HL-60 (cell line): Measurements from ENCODE around the gene GANAB.
"Not testable (repeated sequence)": the region's sequence is repeated elsewhere in the genome, so short reads cannot be mapped to it uniquely, and the experiment has no call there.

Source experiments
- DNase-seq, 2 experiments: peaks; one replicate each; pipeline ENCODE4 v3.0.0-alpha.2; 2010 to 2020; ENCODE audit warnings: low read depth in 1 of 2, low spot score in 1 of 2
- H3K27ac ChIP-seq: fragments of 250-450 bp; sonication (Bioruptor Pico); replicated peaks from 2 replicates; pipeline ENCODE4 v1.5.1; 2020; ENCODE audit warnings: mild to moderate bottlenecking, moderate library complexity
- H3K27me3 ChIP-seq: fragments of 250-450 bp; sonication (Bioruptor Pico); 2 replicates; pipeline ENCODE4 v1.5.1; 2021; ENCODE audit warnings: mild to moderate bottlenecking, moderate library complexity; ENCODE audit not compliant: insufficient read depth, poor library complexity, severe bottlenecking
- H3K4me3 ChIP-seq: replicated peaks from 2 replicates; pipeline ENCODE4 v1.5.1; 2011; ENCODE audit warnings: mild to moderate bottlenecking, control low read depth, low read length; ENCODE audit not compliant: insufficient read depth
- CTCF ChIP-seq: IDR thresholded peaks from one replicate; pipeline ENCODE4 v1.5.1; 2011; ENCODE audit warnings: low read length, control low read depth, inconsistent platforms; ENCODE audit not compliant: insufficient read depth
- GABPA ChIP-seq: IDR thresholded peaks from 2 replicates; pipeline ENCODE4 v1.6.1; 2012; ENCODE audit warnings: low read depth
- POLR2AphosphoS5 ChIP-seq: IDR thresholded peaks from 2 replicates; pipeline ENCODE4 v1.6.1; 2012; ENCODE audit warnings: low read depth
- REST ChIP-seq: IDR thresholded peaks from 2 replicates; pipeline ENCODE4 v1.6.1; 2012; ENCODE audit warnings: low read depth; ENCODE audit not compliant: insufficient replicate concordance
- SPI1 ChIP-seq: IDR thresholded peaks from 2 replicates; pipeline ENCODE4 v1.6.1; 2012; ENCODE audit warnings: low read depth, mild to moderate bottlenecking, borderline replicate concordance

GANAB gene

GRCh38 chr11:62621567-62622470, 24.6 kb downstream of the GANAB start, which contains the start of gene B3GAT3:
TSS of gene B3GAT3 (minus strand) at chr11:62621986. CDS start at chr11:62621947, 39 bp downstream.
- Histone ChIP-seq H3K27me3 (no peaks in the 10 kb centered on the region), H3K27ac (peak within 1 kb of the TSS; percentile 67), H3K4me3 (peak within 1 kb of the TSS; percentile 70)
- TF ChIP-seq CTCF (no peak), REST (no peak), SPI1 (no peak), GABPA (peak; percentile 94), POLR2AphosphoS5 (peak; percentile 69)
- DNase-seq, result peak; percentile 97 to 99

GRCh38 chr11:62621027-62621566, 25.3 kb downstream of the GANAB start:
- Histone ChIP-seq H3K27me3 (no peaks in the 10 kb centered on the region), H3K27ac (peak overlapping the region; percentile 67), H3K4me3 (peak overlapping the region; percentile 70)
- TF ChIP-seq SPI1, result no peak
- no peak for TF ChIP-seq REST
- no peak for TF ChIP-seq CTCF
- no peak for TF ChIP-seq POLR2AphosphoS5
- no peak for TF ChIP-seq GABPA
- DNase-seq, result no peak

GRCh38 chr11:62616957-62617356, 29.5 kb downstream of the GANAB start:
- not testable (repeated sequence) for DNase-seq, H3K27ac ChIP-seq, H3K4me3 ChIP-seq, H3K27me3 ChIP-seq

- no peak overlapping the region for H3K4me3 ChIP-seq
- no peak overlapping the region for H3K27ac ChIP-seq
- no peak for DNase-seq
- no peaks in the 10 kb centered on the region for H3K27me3 ChIP-seq
- no peak for TF ChIP-seq REST
- TF ChIP-seq POLR2AphosphoS5, result no peak
- TF ChIP-seq CTCF, result no peak
- no peak for TF ChIP-seq GABPA
- no peak for TF ChIP-seq SPI1
Measured at GRCh38 chr11:62615521-62615920, 30.9 kb downstream of the GANAB start.
